ENCODE measurements around the gene SEMA5B. TPM values are rescaled to one million over a fixed set of nuclear protein-coding genes. Genes with fewer than 3 reads are reported as not detected.

SEMA5B gene
- total RNA-seq, 2 donors from 2014 or later: not detected

- ATAC-seq (replicated peaks in 1 of 2) (no peak), DNase-seq (no peak)
- Mint-ChIP-seq H3K4me1 (ENCODE audit: low read depth) (no peaks in the 10 kb centered on the region), H3K27me3 (ENCODE audit: low read depth) (no peaks in the 10 kb centered on the region), H3K27ac (no peak overlapping the region), H3K36me3 (ENCODE audit: insufficient read depth in 2 of 2) (no peaks in the 10 kb centered on the region), H3K4me3 (no peak overlapping the region), H3K9me3 (no peaks in the 10 kb centered on the region)
Observed at GRCh38 chr3:122966045-122966444, 61.5 kb downstream of the SEMA5B start.

- Mint-ChIP-seq H3K4me3 (no peak overlapping the region), H3K36me3 (ENCODE audit: insufficient read depth in 2 of 2) (no peaks in the 10 kb centered on the region), H3K9me3 (no peaks in the 10 kb centered on the region), H3K27ac (no peak overlapping the region), H3K27me3 (ENCODE audit: low read depth) (no peaks in the 10 kb centered on the region), H3K4me1 (ENCODE audit: low read depth) (no peaks in the 10 kb centered on the region)
- DNase-seq: no peak
- no peak for ATAC-seq (replicated peaks in 1 of 2)
Observed at GRCh38 chr3:122964811-122965210, 62.8 kb downstream of the SEMA5B start.

GRCh38 chr3:122962149-122962548, 65.4 kb downstream of the SEMA5B start:
- no peak overlapping the region for H3K4me3 Mint-ChIP-seq
- ATAC-seq (replicated peaks in 1 of 2): no peak
- no peaks in the 10 kb centered on the region for H3K27me3 Mint-ChIP-seq (ENCODE audit: low read depth)
- no peaks in the 10 kb centered on the region for H3K36me3 Mint-ChIP-seq (ENCODE audit: insufficient read depth in 2 of 2)
- H3K27ac Mint-ChIP-seq: no peak overlapping the region
- H3K9me3 Mint-ChIP-seq: no peaks in the 10 kb centered on the region
- no peak for DNase-seq
- H3K4me1 Mint-ChIP-seq (ENCODE audit: low read depth): no peaks in the 10 kb centered on the region

GRCh38 chr3:122961146-122961545, 66.4 kb downstream of the SEMA5B start:
- H3K4me3 Mint-ChIP-seq: no peak overlapping the region
- ATAC-seq (replicated peaks in 1 of 2) (no peak), DNase-seq (no peak)
- no peaks in the 10 kb centered on the region for H3K27me3 Mint-ChIP-seq (ENCODE audit: low read depth)
- H3K27ac Mint-ChIP-seq: no peak overlapping the region
- no peaks in the 10 kb centered on the region for H3K36me3 Mint-ChIP-seq (ENCODE audit: insufficient read depth in 2 of 2)
- H3K4me1 Mint-ChIP-seq (ENCODE audit: low read depth): no peaks in the 10 kb centered on the region
- H3K9me3 Mint-ChIP-seq: no peaks in the 10 kb centered on the region

- no peak overlapping the region for H3K4me3 Mint-ChIP-seq
- no peaks in the 10 kb centered on the region for H3K27me3 Mint-ChIP-seq (ENCODE audit: low read depth)
- H3K36me3 Mint-ChIP-seq (ENCODE audit: insufficient read depth in 2 of 2): no peaks in the 10 kb centered on the region
- H3K27ac Mint-ChIP-seq: no peak overlapping the region
- DNase-seq (no peak), ATAC-seq (replicated peaks in 1 of 2) (no peak)
- no peaks in the 10 kb centered on the region for H3K4me1 Mint-ChIP-seq (ENCODE audit: low read depth)
- H3K9me3 Mint-ChIP-seq: no peaks in the 10 kb centered on the region
Observed at GRCh38 chr3:122960652-122961051, 66.9 kb downstream of the SEMA5B start.

- Mint-ChIP-seq H3K4me3 (no peak overlapping the region), H3K36me3 (ENCODE audit: insufficient read depth in 2 of 2) (no peaks in the 10 kb centered on the region), H3K27ac (no peak overlapping the region), H3K9me3 (no peaks in the 10 kb centered on the region), H3K4me1 (ENCODE audit: low read depth) (no peaks in the 10 kb centered on the region), H3K27me3 (ENCODE audit: low read depth) (no peaks in the 10 kb centered on the region)
- no peak for DNase-seq
- no peak for ATAC-seq (replicated peaks in 1 of 2)
Observed at GRCh38 chr3:122959339-122959738, 68.2 kb downstream of the SEMA5B start.

- Mint-ChIP-seq H3K4me1 (ENCODE audit: low read depth) (no peaks in the 10 kb centered on the region), H3K36me3 (ENCODE audit: insufficient read depth in 2 of 2) (no peaks in the 10 kb centered on the region), H3K9me3 (no peaks in the 10 kb centered on the region), H3K27ac (no peak overlapping the region), H3K27me3 (ENCODE audit: low read depth) (no peaks in the 10 kb centered on the region), H3K4me3 (no peak overlapping the region)
- DNase-seq (no peak), ATAC-seq (replicated peaks in 1 of 2) (no peak)
Observed at GRCh38 chr3:122957707-122958689, 69.6 kb downstream of the SEMA5B start.

GRCh38 chr3:122956693-122957455, 70.7 kb downstream of the SEMA5B start:
- H3K9me3 Mint-ChIP-seq: no peaks in the 10 kb centered on the region
- no peaks in the 10 kb centered on the region for H3K4me1 Mint-ChIP-seq (ENCODE audit: low read depth)
- H3K4me3 Mint-ChIP-seq: no peak overlapping the region
- DNase-seq (no peak), ATAC-seq (replicated peaks in 1 of 2) (no peak)
- no peak overlapping the region for H3K27ac Mint-ChIP-seq
- no peaks in the 10 kb centered on the region for H3K27me3 Mint-ChIP-seq (ENCODE audit: low read depth)
- H3K36me3 Mint-ChIP-seq (ENCODE audit: insufficient read depth in 2 of 2): no peaks in the 10 kb centered on the region

- Mint-ChIP-seq H3K27ac (no peak overlapping the region), H3K27me3 (ENCODE audit: low read depth) (no peaks in the 10 kb centered on the region), H3K36me3 (ENCODE audit: insufficient read depth in 2 of 2) (no peaks in the 10 kb centered on the region), H3K9me3 (no peaks in the 10 kb centered on the region), H3K4me3 (no peak overlapping the region), H3K4me1 (ENCODE audit: low read depth) (no peaks in the 10 kb centered on the region)
- ATAC-seq (replicated peaks in 1 of 2) (no peak), DNase-seq (no peak)
Observed at GRCh38 chr3:122955916-122956692, 71.5 kb downstream of the SEMA5B start.

- H3K4me3 Mint-ChIP-seq: no peak overlapping the region
- H3K27me3 Mint-ChIP-seq (ENCODE audit: low read depth): no peaks in the 10 kb centered on the region
- no peaks in the 10 kb centered on the region for H3K36me3 Mint-ChIP-seq (ENCODE audit: insufficient read depth in 2 of 2)
- H3K9me3 Mint-ChIP-seq: no peaks in the 10 kb centered on the region
- H3K27ac Mint-ChIP-seq: no peak overlapping the region
- no peaks in the 10 kb centered on the region for H3K4me1 Mint-ChIP-seq (ENCODE audit: low read depth)
- ATAC-seq (replicated peaks in 1 of 2) (no peak), DNase-seq (no peak)
Observed at GRCh38 chr3:122952520-122952919, 75.0 kb downstream of the SEMA5B start.

- H3K4me3 Mint-ChIP-seq: no peak overlapping the region
- no peaks in the 10 kb centered on the region for H3K4me1 Mint-ChIP-seq (ENCODE audit: low read depth)
- DNase-seq (no peak), ATAC-seq (replicated peaks in 1 of 2) (no peak)
- H3K9me3 Mint-ChIP-seq: no peaks in the 10 kb centered on the region
- H3K27ac Mint-ChIP-seq: no peak overlapping the region
- H3K36me3 Mint-ChIP-seq (ENCODE audit: insufficient read depth in 2 of 2): no peaks in the 10 kb centered on the region
- H3K27me3 Mint-ChIP-seq (ENCODE audit: low read depth): peaks cover 8% of the 10 kb centered on the region
Observed at GRCh38 chr3:122948408-122948807, 79.2 kb downstream of the SEMA5B start.

GRCh38 chr3:122947738-122948137, 79.8 kb downstream of the SEMA5B start:
- Mint-ChIP-seq H3K4me1 (ENCODE audit: low read depth) (no peaks in the 10 kb centered on the region), H3K9me3 (no peaks in the 10 kb centered on the region), H3K4me3 (no peak overlapping the region), H3K36me3 (ENCODE audit: insufficient read depth in 2 of 2) (no peaks in the 10 kb centered on the region), H3K27ac (no peak overlapping the region), H3K27me3 (ENCODE audit: low read depth) (peaks cover 8% of the 10 kb centered on the region)
- ATAC-seq (replicated peaks in 1 of 2): no peak
- DNase-seq: no peak

- Mint-ChIP-seq H3K4me3 (no peak overlapping the region), H3K27ac (no peak overlapping the region), H3K36me3 (ENCODE audit: insufficient read depth in 2 of 2) (no peaks in the 10 kb centered on the region), H3K9me3 (no peaks in the 10 kb centered on the region), H3K4me1 (ENCODE audit: low read depth) (no peaks in the 10 kb centered on the region), H3K27me3 (ENCODE audit: low read depth) (peaks cover 8% of the 10 kb centered on the region)
- no peak for DNase-seq
- ATAC-seq (replicated peaks in 1 of 2): no peak
Observed at GRCh38 chr3:122947196-122947595, 80.4 kb downstream of the SEMA5B start.

All from activated T-cell treated with anti-CD3 and anti-CD28 coated beads, Interleukin-2, amount 50 U/mL, for 72 hours (primary cell).